B cell (primary cell): Measurements from ENCODE around the gene AP2B1.

Source experiments
- EZH2 ChIP-seq: IDR thresholded peaks from 2 replicates; pipeline ENCODE4 v1.6.1; 2012; ENCODE audit warnings: borderline replicate concordance, low read depth, mild to moderate bottlenecking, moderate library complexity, low read length; ENCODE audit not compliant: insufficient read depth, poor library complexity, severe bottlenecking
- TF ChIP-seq, protein P1 (sequence below): fragments of 200-600 bp; IDR thresholded peaks from one replicate; pipeline ENCODE4 v1.8.0; 2022; ENCODE audit warnings: antibody characterized with exemption, mild to moderate bottlenecking

DNA sequence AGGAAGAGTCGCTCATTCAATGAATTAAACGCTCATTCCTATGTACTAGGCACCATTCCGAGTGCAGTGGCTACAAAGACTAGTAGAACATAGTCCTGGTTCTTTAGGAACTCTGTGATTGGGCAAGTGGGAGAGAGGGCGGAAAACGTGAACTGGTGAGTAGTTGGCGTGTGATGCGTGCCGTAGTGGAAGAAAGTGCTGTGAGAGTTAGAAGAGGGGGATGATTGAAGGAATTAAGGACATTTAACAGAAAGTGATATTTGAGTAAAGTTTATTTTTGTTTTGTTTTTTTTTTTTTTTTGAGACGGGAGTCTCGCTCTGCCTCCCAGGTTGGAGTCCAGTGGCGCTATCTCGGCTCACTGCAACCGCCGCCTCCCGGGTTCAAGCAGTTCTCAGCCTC is 18.6 kb upstream of the AP2B1 start:
- TF ChIP-seq, protein P1, sequence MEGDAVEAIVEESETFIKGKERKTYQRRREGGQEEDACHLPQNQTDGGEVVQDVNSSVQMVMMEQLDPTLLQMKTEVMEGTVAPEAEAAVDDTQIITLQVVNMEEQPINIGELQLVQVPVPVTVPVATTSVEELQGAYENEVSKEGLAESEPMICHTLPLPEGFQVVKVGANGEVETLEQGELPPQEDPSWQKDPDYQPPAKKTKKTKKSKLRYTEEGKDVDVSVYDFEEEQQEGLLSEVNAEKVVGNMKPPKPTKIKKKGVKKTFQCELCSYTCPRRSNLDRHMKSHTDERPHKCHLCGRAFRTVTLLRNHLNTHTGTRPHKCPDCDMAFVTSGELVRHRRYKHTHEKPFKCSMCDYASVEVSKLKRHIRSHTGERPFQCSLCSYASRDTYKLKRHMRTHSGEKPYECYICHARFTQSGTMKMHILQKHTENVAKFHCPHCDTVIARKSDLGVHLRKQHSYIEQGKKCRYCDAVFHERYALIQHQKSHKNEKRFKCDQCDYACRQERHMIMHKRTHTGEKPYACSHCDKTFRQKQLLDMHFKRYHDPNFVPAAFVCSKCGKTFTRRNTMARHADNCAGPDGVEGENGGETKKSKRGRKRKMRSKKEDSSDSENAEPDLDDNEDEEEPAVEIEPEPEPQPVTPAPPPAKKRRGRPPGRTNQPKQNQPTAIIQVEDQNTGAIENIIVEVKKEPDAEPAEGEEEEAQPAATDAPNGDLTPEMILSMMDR, result no peak
- no peak for TF ChIP-seq EZH2
